Endothelial cell of umbilical vein (primary cell): ENCODE measurements around the gene MAP4K4.

Experiments
- CTCF ChIP-seq, 2 donors: IDR thresholded peaks; 1 replicate in 1 of 2; 2 replicates in 1 of 2; pipeline ENCODE4 v1.5.1; 2011; ENCODE audit warnings: low read length in 2 of 2, mild to moderate bottlenecking in 2 of 2, moderate library complexity in 2 of 2, control low read depth in 1 of 2, inconsistent platforms in 1 of 2, low read depth in 1 of 2; ENCODE audit not compliant: insufficient read depth in 1 of 2; ENCODE audit errors: extremely low read depth in 1 of 2
- EZH2 ChIP-seq: IDR thresholded peaks from 2 replicates; pipeline ENCODE4 v1.6.1; 2012; ENCODE audit warnings: borderline replicate concordance, low read depth, mild to moderate bottlenecking, moderate library complexity, low read length, inconsistent platforms; ENCODE audit not compliant: severe bottlenecking
- JUN ChIP-seq: IDR thresholded peaks from 2 replicates; pipeline ENCODE4 v1.6.1; 2011; ENCODE audit warnings: borderline replicate concordance, low read depth; ENCODE audit not compliant: insufficient read length, insufficient read depth
- MAX ChIP-seq: IDR thresholded peaks from 2 replicates; pipeline ENCODE4 v1.6.1; 2011; ENCODE audit not compliant: insufficient read depth, insufficient read length
- MYC ChIP-seq: IDR thresholded peaks from one replicate; pipeline ENCODE4 v1.6.1; 2011; ENCODE audit warnings: mild to moderate bottlenecking, low read depth, low read length
- POLR2A ChIP-seq: IDR thresholded peaks from 2 replicates; pipeline ENCODE4 v1.6.1; 2012; ENCODE audit warnings: low read depth, mild to moderate bottlenecking, control low read depth, low read length
- POLR2AphosphoS5 ChIP-seq: IDR thresholded peaks from 2 replicates; pipeline ENCODE4 v1.6.1; 2012; ENCODE audit warnings: low read depth, mild to moderate bottlenecking, control low read depth, low read length, moderate library complexity; ENCODE audit not compliant: insufficient read depth

DNA sequence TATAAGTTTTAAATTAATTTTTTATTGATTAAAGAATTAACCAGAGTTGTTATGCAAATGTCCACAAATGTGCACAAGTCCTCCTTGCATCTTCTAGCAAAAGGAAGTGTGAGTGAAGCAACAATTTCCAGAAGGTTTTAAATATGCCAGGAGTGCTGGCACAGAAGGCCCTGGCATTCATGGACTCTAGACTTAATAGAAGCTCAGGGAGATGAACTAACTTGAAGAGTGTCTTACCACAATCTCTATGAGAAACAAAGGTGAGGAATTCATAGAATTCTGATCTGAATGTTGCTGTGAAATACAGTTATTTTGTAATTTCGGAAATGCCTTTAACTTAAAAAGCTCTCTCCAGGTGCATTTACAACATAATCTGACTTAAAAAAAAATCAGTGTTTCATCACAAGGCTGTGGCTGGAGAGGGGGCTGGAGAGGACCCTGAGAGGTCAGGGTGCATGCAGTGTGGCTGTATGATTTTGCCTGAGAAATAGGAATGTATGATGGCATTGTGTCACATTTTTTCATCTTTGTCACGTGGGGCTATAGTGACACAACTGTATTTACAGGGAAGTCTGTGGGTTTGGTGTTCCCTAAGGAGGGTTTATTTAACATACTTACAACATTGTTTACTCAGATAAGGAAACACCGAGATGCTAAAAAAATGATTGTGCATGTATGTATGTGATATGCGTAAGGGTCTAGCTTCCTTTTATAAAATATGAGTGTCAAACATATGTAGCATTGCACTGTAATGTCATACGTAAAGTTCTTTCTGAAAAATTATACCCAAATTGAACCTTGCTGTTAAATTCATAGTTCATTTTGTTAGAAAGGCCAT is 66.2 kb downstream of the MAP4K4 start:
- TF ChIP-seq POLR2A (no peak), EZH2 (no peak), JUN (no peak), CTCF (IDR thresholded peaks at IDR 0.05; ENCODE audit: extremely low read depth in 1 of 2, insufficient read depth in 1 of 2, low read depth in 1 of 2, low read length in 2 of 2) (no peak), MAX (no peak), POLR2AphosphoS5 (no peak), MYC (no peak)
